HEK293 (cell line): ENCODE measurements around the gene VAMP8.

ENCODE experiments used
- GLI4 ChIP-seq: fragments of 450-650 bp; formaldehyde crosslinking; IDR thresholded peaks from 2 replicates; pipeline ENCODE4 v1.5.1; 2016; ENCODE audit warnings: missing biosample characterization, missing genetic modification characterization
- HIC1 ChIP-seq: fragments of 450-650 bp; formaldehyde crosslinking; IDR thresholded peaks from 2 replicates; pipeline ENCODE4 v1.5.1; 2016; ENCODE audit warnings: missing biosample characterization, missing genetic modification characterization
- HOXD13 ChIP-seq: sonication (generic); formaldehyde crosslinking; IDR thresholded peaks from 2 replicates; pipeline ENCODE4 v1.8.0; 2022; ENCODE audit warnings: missing genetic modification reagents, borderline replicate concordance
- OSR2 ChIP-seq: fragments of 450-650 bp; formaldehyde crosslinking; IDR thresholded peaks from 2 replicates; pipeline ENCODE4 v1.5.1; 2016; ENCODE audit warnings: missing biosample characterization, missing genetic modification characterization
- PRDM2 ChIP-seq: fragments of 450-650 bp; formaldehyde crosslinking; IDR thresholded peaks from 2 replicates; pipeline ENCODE4 v1.5.1; 2016; ENCODE audit warnings: missing biosample characterization, missing genetic modification characterization, borderline replicate concordance
- ZBTB17 ChIP-seq: fragments of 450-650 bp; formaldehyde crosslinking; IDR thresholded peaks from 2 replicates; pipeline ENCODE4 v1.5.1; 2016; ENCODE audit warnings: missing biosample characterization, missing genetic modification characterization
- ZBTB8A ChIP-seq: fragments of 450-650 bp; formaldehyde crosslinking; IDR thresholded peaks from 2 replicates; pipeline ENCODE4 v1.5.1; 2016; ENCODE audit warnings: missing biosample characterization, missing genetic modification characterization
- ZFP3 ChIP-seq: fragments of 450-650 bp; formaldehyde crosslinking; IDR thresholded peaks from 2 replicates; pipeline ENCODE4 v1.5.1; 2016; ENCODE audit warnings: low read depth, missing biosample characterization, missing genetic modification characterization
- ZNF19 ChIP-seq: fragments of 450-650 bp; formaldehyde crosslinking; IDR thresholded peaks from 2 replicates; pipeline ENCODE4; 2016; ENCODE audit warnings: missing biosample characterization, missing genetic modification characterization, low read depth
- ZNF335 ChIP-seq: fragments of 450-650 bp; formaldehyde crosslinking; conservative IDR thresholded peaks from 2 replicates; pipeline ENCODE4 v1.5.1; 2016; ENCODE audit warnings: missing biosample characterization, missing genetic modification characterization
- ZNF394 ChIP-seq: fragments of 450-650 bp; formaldehyde crosslinking; IDR thresholded peaks from 2 replicates; pipeline ENCODE4 v1.5.1; 2016; ENCODE audit warnings: missing biosample characterization, missing genetic modification characterization, mild to moderate bottlenecking, moderate library complexity, borderline replicate concordance
- ZNF473 ChIP-seq: fragments of 450-650 bp; formaldehyde crosslinking; IDR thresholded peaks from 2 replicates; pipeline ENCODE4 v1.5.1; 2017; ENCODE audit warnings: missing biosample characterization, missing genetic modification characterization
- ZNF513 ChIP-seq: fragments of 450-650 bp; IDR thresholded peaks from 2 replicates; pipeline ENCODE4 v1.5.1; 2018; ENCODE audit warnings: missing biosample characterization, missing genetic modification characterization
- ZNF561 ChIP-seq: fragments of 450-650 bp; IDR thresholded peaks from 2 replicates; pipeline ENCODE4 v1.5.1; 2018; ENCODE audit warnings: missing biosample characterization, missing genetic modification characterization, borderline replicate concordance
- ZNF585B ChIP-seq: fragments of 450-650 bp; formaldehyde crosslinking; IDR thresholded peaks from 2 replicates; pipeline ENCODE4 v1.5.1; 2016; ENCODE audit warnings: missing biosample characterization, missing genetic modification characterization
- ZNF624 ChIP-seq: fragments of 450-650 bp; formaldehyde crosslinking; IDR thresholded peaks from 2 replicates; pipeline ENCODE4 v1.5.1; 2017; ENCODE audit warnings: missing biosample characterization, missing genetic modification characterization
- ZNF639 ChIP-seq: fragments of 450-650 bp; formaldehyde crosslinking; IDR thresholded peaks from 2 replicates; pipeline ENCODE4 v1.5.1; 2016; ENCODE audit warnings: missing biosample characterization, missing genetic modification characterization
- ZNF692 ChIP-seq: fragments of 450-650 bp; formaldehyde crosslinking; IDR thresholded peaks from 2 replicates; pipeline ENCODE4 v1.5.1; 2016; ENCODE audit warnings: missing biosample characterization, missing genetic modification characterization
- ZNF747 ChIP-seq: fragments of 450-650 bp; formaldehyde crosslinking; IDR thresholded peaks from 2 replicates; pipeline ENCODE4 v1.5.1; 2016; ENCODE audit warnings: missing biosample characterization, missing genetic modification characterization
- ZNF76 ChIP-seq: fragments of 450-650 bp; formaldehyde crosslinking; IDR thresholded peaks from 2 replicates; pipeline ENCODE4; 2016; ENCODE audit warnings: low read depth, missing biosample characterization, missing genetic modification characterization, borderline replicate concordance
- ZNF791 ChIP-seq: fragments of 450-650 bp; formaldehyde crosslinking; IDR thresholded peaks from 2 replicates; pipeline ENCODE4 v1.5.1; 2016; ENCODE audit warnings: missing biosample characterization, missing genetic modification characterization
- ZNF830 ChIP-seq: fragments of 450-650 bp; IDR thresholded peaks from 2 replicates; pipeline ENCODE4 v1.5.0; 2018; ENCODE audit warnings: missing biosample characterization, missing genetic modification characterization, low read depth, mild to moderate bottlenecking, moderate library complexity
- ZSCAN4 ChIP-seq: fragments of 450-650 bp; formaldehyde crosslinking; IDR thresholded peaks from 2 replicates; pipeline ENCODE4 v1.5.1; 2017; ENCODE audit warnings: missing biosample characterization, missing genetic modification characterization
- ZXDB ChIP-seq: fragments of 450-650 bp; formaldehyde crosslinking; IDR thresholded peaks from 2 replicates; pipeline ENCODE4 v1.5.1; 2016; ENCODE audit warnings: missing biosample characterization, missing genetic modification characterization

VAMP8 gene

GRCh38 chr2:85561280-85562212 is 15.8 kb upstream of the VAMP8 start, which contains the start of gene GGCX (continued):
- TF ChIP-seq ZSCAN4 (tag by site-specific recombination) (no peak), ZBTB8A (tag by site-specific recombination) (no peak), ZNF561 (tag by site-specific recombination) (no peak), OSR2 (tag by site-specific recombination) (no peak), ZBTB17 (tag by site-specific recombination) (no peak), ZNF76 (peak; percentile 29; the same call in 1 of the 2 replicates), ZXDB (peak; percentile 98), GLI4 (tag by site-specific recombination) (no peak), HOXD13 (CRISPR knock-in tag) (no peak), ZNF513 (tag by site-specific recombination) (no peak), ZNF624 (tag by site-specific recombination) (no peak), ZNF791 (no peak), ZNF473 (tag by site-specific recombination) (no peak), PRDM2 (no peak), ZNF830 (no peak), ZNF394 (tag by site-specific recombination) (no peak), ZNF585B (tag by site-specific recombination) (no peak), ZNF19 (tag by site-specific recombination) (no peak), ZNF747 (tag by site-specific recombination) (no peak), ZFP3 (tag by site-specific recombination) (no peak), HIC1 (peak; percentile 87), ZNF692 (tag by site-specific recombination) (0 out of 2 replicates have a peak, but pooled peaks have one; percentile 22), ZNF639 (no peak), ZNF335 (tag by site-specific recombination) (peak; percentile 82)
